Measurements from ENCODE around the gene OSBPL8.

Gene OSBPL8

DNA sequence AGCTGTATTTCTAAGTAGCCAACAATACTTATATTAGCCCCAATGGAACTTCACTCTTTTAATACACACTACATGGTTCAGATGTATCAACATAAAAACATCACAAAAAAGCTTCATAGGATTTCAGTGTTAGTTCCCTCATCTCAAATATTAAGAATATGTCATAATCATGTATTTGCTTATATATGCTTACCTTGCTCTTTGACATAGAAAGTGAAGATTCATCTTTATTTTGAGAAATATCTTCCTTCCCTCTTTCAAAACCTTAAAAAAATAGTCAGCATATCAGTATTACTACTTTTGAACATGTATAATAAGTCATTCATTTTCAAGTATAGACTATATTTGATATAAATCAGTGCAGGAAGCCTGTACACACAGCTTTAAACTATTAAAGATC, 149.2 kb downstream of the OSBPL8 start:
- Histone ChIP-seq H3K4me3 (ENCODE audit: low read depth in 1 of 2, low read length in 2 of 2) (no peak overlapping the region), H3K4me1 (ENCODE audit: control insufficient read depth in 1 of 2, insufficient read depth in 2 of 2, low read length in 2 of 2) (no peaks in the 10 kb centered on the region), H3K9me3 (ENCODE audit: control insufficient read depth in 1 of 2, low read length in 2 of 2) (no peaks in the 10 kb centered on the region), H3K36me3 (ENCODE audit: control insufficient read depth in 1 of 2, insufficient read depth in 2 of 2, low read length in 2 of 2) (no peaks in the 10 kb centered on the region), H3K27ac (ENCODE audit: low read length) (no peak overlapping the region), H3K27me3 (ENCODE audit: low read depth, low read length) (no peaks in the 10 kb centered on the region)

DNA sequence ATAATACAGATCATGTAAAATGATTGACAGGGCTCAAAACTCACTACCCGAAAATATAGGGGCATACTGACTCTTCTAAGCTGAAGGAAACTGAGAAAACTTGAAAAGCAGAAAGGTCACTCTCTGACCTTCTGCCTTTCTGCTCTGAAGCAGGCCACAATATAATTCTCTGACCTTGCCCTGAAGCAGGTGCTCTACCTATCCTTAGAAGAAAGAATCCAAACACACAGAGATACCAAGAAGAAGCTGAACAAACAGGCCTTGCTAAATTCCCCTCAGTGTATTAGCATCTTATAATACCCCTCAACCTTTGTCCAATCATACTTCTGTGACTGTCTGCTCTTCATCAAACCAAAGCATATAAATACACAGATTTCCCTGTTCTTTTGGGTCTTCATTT, 150.5 kb downstream of the OSBPL8 start:
- Histone ChIP-seq H3K27me3 (ENCODE audit: low read depth, low read length) (no peaks in the 10 kb centered on the region), H3K4me1 (ENCODE audit: control insufficient read depth in 1 of 2, insufficient read depth in 2 of 2, low read length in 2 of 2) (no peaks in the 10 kb centered on the region), H3K36me3 (ENCODE audit: control insufficient read depth in 1 of 2, insufficient read depth in 2 of 2, low read length in 2 of 2) (no peaks in the 10 kb centered on the region), H3K4me3 (ENCODE audit: low read depth in 1 of 2, low read length in 2 of 2) (no peak overlapping the region), H3K27ac (ENCODE audit: low read length) (no peak overlapping the region), H3K9me3 (ENCODE audit: control insufficient read depth in 1 of 2, low read length in 2 of 2) (no peaks in the 10 kb centered on the region)

- H3K27me3 ChIP-seq (ENCODE audit: low read depth, low read length), result no peaks in the 10 kb centered on the region
- H3K4me3 ChIP-seq (ENCODE audit: low read depth in 1 of 2, low read length in 2 of 2), result no peak overlapping the region
- H3K9me3 ChIP-seq (ENCODE audit: control insufficient read depth in 1 of 2, low read length in 2 of 2), result no peaks in the 10 kb centered on the region
- H3K36me3 ChIP-seq (ENCODE audit: control insufficient read depth in 1 of 2, insufficient read depth in 2 of 2, low read length in 2 of 2), result no peaks in the 10 kb centered on the region
- no peak overlapping the region for H3K27ac ChIP-seq (ENCODE audit: low read length)
- no peaks in the 10 kb centered on the region for H3K4me1 ChIP-seq (ENCODE audit: control insufficient read depth in 1 of 2, insufficient read depth in 2 of 2, low read length in 2 of 2)
Observed at GRCh38 chr12:76407710-76408109, 151.9 kb downstream of the OSBPL8 start.

- Histone ChIP-seq H3K27me3 (ENCODE audit: low read depth, low read length) (no peaks in the 10 kb centered on the region), H3K4me3 (ENCODE audit: low read depth in 1 of 2, low read length in 2 of 2) (no peak overlapping the region), H3K4me1 (ENCODE audit: control insufficient read depth in 1 of 2, insufficient read depth in 2 of 2, low read length in 2 of 2) (no peaks in the 10 kb centered on the region), H3K27ac (ENCODE audit: low read length) (no peak overlapping the region), H3K9me3 (ENCODE audit: control insufficient read depth in 1 of 2, low read length in 2 of 2) (no peaks in the 10 kb centered on the region), H3K36me3 (ENCODE audit: control insufficient read depth in 1 of 2, insufficient read depth in 2 of 2, low read length in 2 of 2) (peaks cover 0 to 7% of the 10 kb centered on the region in 2 donors)
Observed at GRCh38 chr12:76402259-76402658, 157.3 kb downstream of the OSBPL8 start.

DNA sequence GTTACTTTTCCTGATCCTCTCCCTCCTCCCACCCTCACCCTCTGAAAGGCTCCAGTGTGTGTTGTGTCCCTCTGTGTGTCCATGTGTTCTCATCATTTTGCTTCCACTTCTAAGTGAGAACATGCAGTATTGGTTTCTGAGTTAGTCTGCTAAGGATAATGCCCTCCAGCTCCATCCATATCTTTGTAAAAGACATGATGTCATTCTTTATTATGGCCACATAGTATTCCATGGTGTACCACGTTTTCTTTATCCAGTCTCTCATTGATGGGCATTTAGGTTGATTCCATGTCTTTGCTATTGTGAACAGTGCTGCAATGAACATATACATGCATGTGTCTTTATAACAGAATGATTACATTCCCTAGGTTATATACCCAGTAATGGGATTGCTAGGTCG, 159.4 kb downstream of the OSBPL8 start:
- H3K36me3 ChIP-seq (ENCODE audit: control insufficient read depth in 1 of 2, insufficient read depth in 2 of 2, low read length in 2 of 2), result peaks cover 0 to 7% of the 10 kb centered on the region in 2 donors
- no peak overlapping the region for H3K4me3 ChIP-seq (ENCODE audit: low read depth in 1 of 2, low read length in 2 of 2)
- no peaks in the 10 kb centered on the region for H3K27me3 ChIP-seq (ENCODE audit: low read depth, low read length)
- H3K4me1 ChIP-seq (ENCODE audit: control insufficient read depth in 1 of 2, insufficient read depth in 2 of 2, low read length in 2 of 2), result no peaks in the 10 kb centered on the region
- no peak overlapping the region for H3K27ac ChIP-seq (ENCODE audit: low read length)
- no peaks in the 10 kb centered on the region for H3K9me3 ChIP-seq (ENCODE audit: control insufficient read depth in 1 of 2, low read length in 2 of 2)

GRCh38 chr12:76399040-76399439, 160.5 kb downstream of the OSBPL8 start:
- H3K36me3 ChIP-seq (ENCODE audit: control insufficient read depth in 1 of 2, insufficient read depth in 2 of 2, low read length in 2 of 2), result peaks cover 0 to 7% of the 10 kb centered on the region in 2 donors
- no peak overlapping the region for H3K27ac ChIP-seq (ENCODE audit: low read length)
- no peaks in the 10 kb centered on the region for H3K9me3 ChIP-seq (ENCODE audit: control insufficient read depth in 1 of 2, low read length in 2 of 2)
- H3K4me3 ChIP-seq (ENCODE audit: low read depth in 1 of 2, low read length in 2 of 2), result no peak overlapping the region
- H3K27me3 ChIP-seq (ENCODE audit: low read depth, low read length), result no peaks in the 10 kb centered on the region
- no peaks in the 10 kb centered on the region for H3K4me1 ChIP-seq (ENCODE audit: control insufficient read depth in 1 of 2, insufficient read depth in 2 of 2, low read length in 2 of 2)

DNA sequence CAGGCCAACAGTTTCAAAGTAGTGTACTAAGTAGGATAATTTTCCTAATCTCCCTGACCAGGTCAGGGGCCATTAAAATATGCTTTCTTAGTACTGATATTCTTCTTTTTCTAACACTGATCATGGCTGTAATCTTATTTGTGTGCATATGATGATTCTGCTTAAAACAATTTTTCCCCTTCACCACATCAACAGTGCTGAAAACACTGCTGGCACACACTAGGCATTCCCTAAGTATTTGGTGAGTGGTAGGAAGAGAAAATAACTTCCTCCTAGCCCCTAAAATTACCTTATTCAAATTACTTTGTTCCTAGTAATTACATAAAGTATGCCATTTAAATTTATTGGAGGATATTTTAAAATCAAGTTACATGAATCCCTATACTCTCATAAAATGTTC, 161.5 kb downstream of the OSBPL8 start:
- H3K27me3 ChIP-seq (ENCODE audit: low read depth, low read length), result no peaks in the 10 kb centered on the region
- H3K27ac ChIP-seq (ENCODE audit: low read length), result no peak overlapping the region
- no peaks in the 10 kb centered on the region for H3K4me1 ChIP-seq (ENCODE audit: control insufficient read depth in 1 of 2, insufficient read depth in 2 of 2, low read length in 2 of 2)
- peaks cover 0 to 7% of the 10 kb centered on the region in 2 donors for H3K36me3 ChIP-seq (ENCODE audit: control insufficient read depth in 1 of 2, insufficient read depth in 2 of 2, low read length in 2 of 2)
- H3K4me3 ChIP-seq (ENCODE audit: low read depth in 1 of 2, low read length in 2 of 2), result no peak overlapping the region
- H3K9me3 ChIP-seq (ENCODE audit: control insufficient read depth in 1 of 2, low read length in 2 of 2), result no peaks in the 10 kb centered on the region

- Histone ChIP-seq H3K9me3 (ENCODE audit: control insufficient read depth in 1 of 2, low read length in 2 of 2) (no peaks in the 10 kb centered on the region), H3K4me3 (ENCODE audit: low read depth in 1 of 2, low read length in 2 of 2) (no peak overlapping the region), H3K27ac (ENCODE audit: low read length) (no peak overlapping the region), H3K4me1 (ENCODE audit: control insufficient read depth in 1 of 2, insufficient read depth in 2 of 2, low read length in 2 of 2) (no peaks in the 10 kb centered on the region), H3K27me3 (ENCODE audit: low read depth, low read length) (no peaks in the 10 kb centered on the region), H3K36me3 (ENCODE audit: control insufficient read depth in 1 of 2, insufficient read depth in 2 of 2, low read length in 2 of 2) (peaks cover 16 to 34% of the 10 kb centered on the region in 2 donors)
Observed at GRCh38 chr12:76391461-76391860, 168.1 kb downstream of the OSBPL8 start.

DNA sequence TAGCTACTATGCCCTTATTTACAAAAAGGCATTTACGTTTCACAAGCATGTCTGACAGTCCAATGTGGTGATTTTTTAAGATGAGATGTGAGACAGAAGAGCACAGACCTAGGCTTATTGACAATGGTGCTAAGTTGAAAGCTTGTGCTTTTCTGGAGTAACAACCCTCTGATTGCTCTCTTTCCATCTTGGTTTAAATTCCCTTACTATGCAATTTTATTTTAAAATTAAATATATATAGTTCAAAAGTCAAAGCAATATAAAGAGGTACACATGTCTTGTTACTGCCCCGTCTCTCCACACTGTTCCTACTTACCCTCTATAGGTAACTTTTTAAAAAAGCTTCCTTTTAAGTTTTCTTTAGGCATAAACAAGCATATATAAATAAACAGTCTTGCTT, 172.0 kb downstream of the OSBPL8 start:
- Histone ChIP-seq H3K4me3 (ENCODE audit: low read depth in 1 of 2, low read length in 2 of 2) (no peak overlapping the region), H3K36me3 (ENCODE audit: control insufficient read depth in 1 of 2, insufficient read depth in 2 of 2, low read length in 2 of 2) (peaks cover 20 to 37% of the 10 kb centered on the region in 2 donors), H3K27me3 (ENCODE audit: low read depth, low read length) (no peaks in the 10 kb centered on the region), H3K9me3 (ENCODE audit: control insufficient read depth in 1 of 2, low read length in 2 of 2) (no peaks in the 10 kb centered on the region), H3K4me1 (ENCODE audit: control insufficient read depth in 1 of 2, insufficient read depth in 2 of 2, low read length in 2 of 2) (no peaks in the 10 kb centered on the region), H3K27ac (ENCODE audit: low read length) (no peak overlapping the region)

- no peak overlapping the region for H3K4me3 ChIP-seq (ENCODE audit: low read depth in 1 of 2, low read length in 2 of 2)
- H3K9me3 ChIP-seq (ENCODE audit: control insufficient read depth in 1 of 2, low read length in 2 of 2), result no peaks in the 10 kb centered on the region
- H3K27ac ChIP-seq (ENCODE audit: low read length), result no peak overlapping the region
- peaks cover 13 to 17% of the 10 kb centered on the region in 2 donors for H3K36me3 ChIP-seq (ENCODE audit: control insufficient read depth in 1 of 2, insufficient read depth in 2 of 2, low read length in 2 of 2)
- H3K27me3 ChIP-seq (ENCODE audit: low read depth, low read length), result no peaks in the 10 kb centered on the region
- no peaks in the 10 kb centered on the region for H3K4me1 ChIP-seq (ENCODE audit: control insufficient read depth in 1 of 2, insufficient read depth in 2 of 2, low read length in 2 of 2)
Observed at GRCh38 chr12:76384560-76384959, 175.0 kb downstream of the OSBPL8 start.

DNA sequence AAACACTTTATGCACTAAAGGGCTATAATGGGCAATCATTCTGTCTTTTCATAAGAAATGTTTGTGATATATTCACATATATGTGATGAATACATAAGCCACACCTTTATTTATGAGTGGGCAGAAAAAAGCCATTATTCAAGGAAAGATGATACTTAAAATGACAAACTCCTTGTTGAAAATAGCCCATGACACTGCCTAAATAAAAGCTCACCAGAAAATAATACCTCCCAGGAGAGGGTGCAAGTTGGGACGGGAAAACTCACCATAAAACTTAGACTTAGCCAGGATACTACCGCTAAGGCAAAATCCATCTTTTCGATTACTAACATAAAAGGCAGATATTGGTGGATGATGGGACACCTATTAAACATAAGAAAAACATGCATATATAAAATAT, 175.6 kb downstream of the OSBPL8 start:
- no peaks in the 10 kb centered on the region for H3K9me3 ChIP-seq (ENCODE audit: control insufficient read depth in 1 of 2, low read length in 2 of 2)
- peaks cover 7 to 12% of the 10 kb centered on the region in 2 donors for H3K36me3 ChIP-seq (ENCODE audit: control insufficient read depth in 1 of 2, insufficient read depth in 2 of 2, low read length in 2 of 2)
- H3K4me1 ChIP-seq (ENCODE audit: control insufficient read depth in 1 of 2, insufficient read depth in 2 of 2, low read length in 2 of 2), result no peaks in the 10 kb centered on the region
- no peak overlapping the region for H3K27ac ChIP-seq (ENCODE audit: low read length)
- H3K4me3 ChIP-seq (ENCODE audit: low read depth in 1 of 2, low read length in 2 of 2), result no peak overlapping the region
- no peaks in the 10 kb centered on the region for H3K27me3 ChIP-seq (ENCODE audit: low read depth, low read length)

DNA sequence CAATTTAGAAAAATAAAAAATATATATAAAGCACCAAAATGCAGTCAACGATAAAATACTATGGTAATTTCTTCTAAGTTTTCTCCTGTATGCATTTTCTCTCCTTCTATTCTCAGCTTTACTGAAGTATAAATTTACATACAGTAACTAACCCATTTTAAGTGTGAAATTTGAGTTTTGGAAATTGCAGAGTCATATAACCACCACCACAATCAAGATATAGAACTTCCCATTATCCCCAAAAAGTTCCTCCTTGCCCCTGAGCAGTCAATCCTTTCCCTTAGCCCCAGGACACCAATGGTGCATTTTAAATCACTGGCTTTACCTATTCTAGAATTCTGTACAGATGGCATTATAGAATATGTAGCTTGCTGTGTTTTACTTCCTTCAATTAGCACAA, 180.3 kb downstream of the OSBPL8 start:
- H3K36me3 ChIP-seq (ENCODE audit: control insufficient read depth in 1 of 2, insufficient read depth in 2 of 2, low read length in 2 of 2), result peaks cover 9 to 35% of the 10 kb centered on the region in 2 donors

More for the DNA sequence above, 180.3 kb downstream of the OSBPL8 start:
- H3K9me3 ChIP-seq (ENCODE audit: control insufficient read depth in 1 of 2, low read length in 2 of 2), result no peaks in the 10 kb centered on the region
- H3K4me3 ChIP-seq (ENCODE audit: low read depth in 1 of 2, low read length in 2 of 2), result no peak overlapping the region
- H3K27ac ChIP-seq (ENCODE audit: low read length), result no peak overlapping the region
- H3K4me1 ChIP-seq (ENCODE audit: control insufficient read depth in 1 of 2, insufficient read depth in 2 of 2, low read length in 2 of 2), result no peaks in the 10 kb centered on the region
- no peaks in the 10 kb centered on the region for H3K27me3 ChIP-seq (ENCODE audit: low read depth, low read length)
